Smooth muscle cell (in vitro differentiated cells): ENCODE data around the gene CA5A. TPM values are rescaled to one million over a fixed set of nuclear protein-coding genes. Genes with fewer than 3 reads are reported as not detected.

ENCODE experiments used
- DNase-seq: peaks from one replicate; lab custom pipeline; 2025; ENCODE audit not compliant: unreplicated experiment; lab: John Stamatoyannopoulos, UW
- H2AFZ ChIP-seq: fragments of 200-600 bp; sonication (generic); 2 replicates; pipeline ENCODE4 v1.6.0; 2016; ENCODE audit warnings: antibody characterized with exemption, low read depth, mild to moderate bottlenecking
- H3F3A ChIP-seq: fragments of 200-600 bp; sonication (generic); 2 replicates; pipeline ENCODE4 v1.6.0; 2017; ENCODE audit warnings: antibody characterized with exemption, low read depth
- H3K27ac ChIP-seq: fragments of 200-600 bp; sonication (generic); 2 replicates; pipeline ENCODE4 v1.5.1; 2016; ENCODE audit warnings: low read depth, mild to moderate bottlenecking
- H3K27me3 ChIP-seq: fragments of 200-600 bp; sonication (generic); 2 replicates; pipeline ENCODE4 v1.6.1; 2016; ENCODE audit warnings: low read depth, mild to moderate bottlenecking
- H3K36me3 ChIP-seq: fragments of 200-600 bp; sonication (generic); 2 replicates; pipeline ENCODE4 v1.5.1; 2016; ENCODE audit warnings: low read depth
- H3K4me1 ChIP-seq: fragments of 200-600 bp; sonication (generic); 2 replicates; pipeline ENCODE4 v1.5.1; 2016; ENCODE audit warnings: low read depth
- H3K4me2 ChIP-seq: fragments of 200-600 bp; sonication (generic); 2 replicates; pipeline ENCODE4 v1.6.0; 2016; ENCODE audit warnings: mild to moderate bottlenecking
- H3K4me3 ChIP-seq: fragments of 200-600 bp; sonication (generic); 2 replicates; pipeline ENCODE4 v1.5.1; 2016; ENCODE audit warnings: mild to moderate bottlenecking
- H3K79me2 ChIP-seq: fragments of 200-600 bp; sonication (generic); 2 replicates; pipeline ENCODE4 v1.6.0; 2016; ENCODE audit warnings: low read depth, mild to moderate bottlenecking
- H3K9ac ChIP-seq: fragments of 200-600 bp; sonication (generic); 2 replicates; pipeline ENCODE4 v1.6.0; 2016; ENCODE audit warnings: low read depth
- H3K9me3 ChIP-seq: fragments of 200-600 bp; sonication (generic); replicated peaks from 2 replicates; pipeline ENCODE4 v1.5.1; 2016; ENCODE audit warnings: low read depth
- H4K20me1 ChIP-seq: fragments of 200-600 bp; sonication (generic); 2 replicates; pipeline ENCODE4 v1.6.0; 2016; ENCODE audit warnings: low read depth
- CTCF ChIP-seq: fragments of 200-600 bp; sonication (generic); IDR thresholded peaks from 2 replicates; pipeline ENCODE4 v1.5.1; 2017; ENCODE audit warnings: borderline replicate concordance, mild to moderate bottlenecking, antibody characterized with exemption; ENCODE audit not compliant: insufficient read depth, poor library complexity, severe bottlenecking
- WGBS: methylation state at CpG from one replicate; pipeline ENCODE4 v1.1.7; 2016; ENCODE audit warnings: low lambda C conversion rate; 5-methylcytosine and 5-hydroxymethylcytosine counted together
- polyA plus RNA-seq: library from polyadenylated mRNA; unstranded; fragments of >200 nt; fragmentation: Nextera tagmentation; extraction: Ambion mirVana; gene quantifications from 2 replicates; pipeline ENCODE4 v1.2.1, GENCODE V29; 2016
- total RNA-seq: library from RNA; depleted of rRNA; stranded (reverse); fragments of >200 nt; gene quantifications from 2 replicates; pipeline ENCODE4 v1.2.3, GENCODE V29; 2014

CA5A gene
- total and polyA plus RNA-seq, 2 experiments from 2014 or later = not detected

GRCh38 chr16:87964049-87964659 lies 27.8 kb upstream of the CA5A start:
- TF ChIP-seq CTCF = no peak
- Histone ChIP-seq H2AFZ (no peak overlapping the region), H3K4me3 (no peak overlapping the region), H3F3A (peaks cover 11% of the 10 kb centered on the region), H3K9me3 (no peaks in the 10 kb centered on the region), H3K79me2 (peaks cover 69% of the 10 kb centered on the region), H3K36me3 (no peaks in the 10 kb centered on the region), H3K27me3 (no peaks in the 10 kb centered on the region), H3K27ac (peak overlapping the region; percentile 90), H3K4me2 (peak overlapping the region; percentile 58), H4K20me1 (peaks cover 15% of the 10 kb centered on the region), H3K9ac (peak overlapping the region; percentile 74), H3K4me1 (peaks cover 4% of the 10 kb centered on the region)
- no peak for DNase-seq
- 82% methylated on average over 19 of the region's 19 CpGs for WGBS

GRCh38 chr16:87963400-87963799 lies 27.1 kb upstream of the CA5A start:
- Histone ChIP-seq H3K4me1 (peaks cover 4% of the 10 kb centered on the region), H3K9ac (peak overlapping the region; percentile 74), H3K36me3 (no peaks in the 10 kb centered on the region), H2AFZ (no peak overlapping the region), H3K4me3 (no peak overlapping the region), H3F3A (peaks cover 11% of the 10 kb centered on the region), H3K4me2 (peak overlapping the region; percentile 58), H4K20me1 (peaks cover 21% of the 10 kb centered on the region), H3K27ac (peak overlapping the region; percentile 90), H3K79me2 (peaks cover 77% of the 10 kb centered on the region), H3K9me3 (no peaks in the 10 kb centered on the region), H3K27me3 (no peaks in the 10 kb centered on the region)
- DNase-seq = no peak
- 34% methylated on average over 9 of the region's 9 CpGs for WGBS
- TF ChIP-seq CTCF = no peak

- H3K27ac ChIP-seq = peak overlapping the region; percentile 0
- TF ChIP-seq CTCF = no peak
- 42% methylated on average over 4 of the region's 4 CpGs for WGBS
Observed at GRCh38 chr16:87961623-87962022, 25.3 kb upstream of the CA5A start.

GRCh38 chr16:87960852-87961251 lies 24.5 kb upstream of the CA5A start:
- WGBS = 86% methylated on average over 8 of the region's 8 CpGs
- no peak for DNase-seq
- no peak overlapping the region for H3K27ac ChIP-seq
- peaks cover 78% of the 10 kb centered on the region for H3K79me2 ChIP-seq
- H4K20me1 ChIP-seq = peaks cover 28% of the 10 kb centered on the region
- peaks cover 2% of the 10 kb centered on the region for H3F3A ChIP-seq
- no peak overlapping the region for H3K4me2 ChIP-seq
- no peak overlapping the region for H2AFZ ChIP-seq
- H3K9ac ChIP-seq = no peak overlapping the region
- no peaks in the 10 kb centered on the region for H3K9me3 ChIP-seq
- peaks cover 10% of the 10 kb centered on the region for H3K4me1 ChIP-seq
- no peaks in the 10 kb centered on the region for H3K27me3 ChIP-seq
- no peak for TF ChIP-seq CTCF
- H3K4me3 ChIP-seq = no peak overlapping the region
- no peaks in the 10 kb centered on the region for H3K36me3 ChIP-seq

More at GRCh38 chr16:87961623-87962022, 25.3 kb upstream of the CA5A start:
- H3K4me1 ChIP-seq = peaks cover 3% of the 10 kb centered on the region
- DNase-seq = no peak
- no peaks in the 10 kb centered on the region for H3K9me3 ChIP-seq
- no peaks in the 10 kb centered on the region for H3K36me3 ChIP-seq
- H3K4me3 ChIP-seq = no peak overlapping the region
- no peaks in the 10 kb centered on the region for H3K27me3 ChIP-seq
- H2AFZ ChIP-seq = no peak overlapping the region
- no peak overlapping the region for H3K4me2 ChIP-seq
- peaks cover 84% of the 10 kb centered on the region for H3K79me2 ChIP-seq
- peaks cover 7% of the 10 kb centered on the region for H3F3A ChIP-seq
- peaks cover 26% of the 10 kb centered on the region for H4K20me1 ChIP-seq
- H3K9ac ChIP-seq = no peak overlapping the region
